Measurements from ENCODE around the gene POLR3A.
A peak's percentile ranks its signal among the peaks of the same experiment; 100 is the strongest.

POLR3A gene

DNA sequence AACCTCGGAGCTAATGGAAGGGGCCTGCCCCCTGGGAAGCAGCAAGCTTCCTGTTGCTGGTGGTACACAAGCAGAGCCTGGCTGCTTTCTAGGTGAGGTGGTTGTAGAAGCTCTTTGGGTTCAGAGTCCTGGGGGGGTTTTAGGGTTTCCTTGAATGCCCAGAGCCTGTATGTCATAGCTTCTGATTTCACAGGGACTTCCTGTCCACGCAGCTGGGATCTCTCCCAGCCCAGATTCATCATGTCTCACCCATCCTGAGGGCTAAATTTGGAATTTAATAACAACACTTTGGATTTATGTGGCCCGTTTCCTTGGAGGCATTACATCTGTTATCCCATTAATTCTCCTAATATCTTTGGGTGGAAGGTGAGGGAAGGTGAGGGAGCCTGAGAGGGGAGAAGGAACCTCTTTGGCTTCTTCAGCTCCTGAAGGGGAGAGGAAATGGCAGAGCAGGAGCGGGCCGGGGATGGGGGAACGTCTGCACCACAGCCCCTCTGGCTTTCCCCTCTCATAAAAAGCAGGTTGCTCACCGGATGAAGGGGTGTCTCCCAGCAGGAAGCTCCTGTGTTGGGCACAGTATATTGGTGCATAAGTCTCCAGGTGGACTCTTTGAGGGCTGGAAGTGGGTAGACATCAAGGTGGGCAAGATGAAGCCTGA lies 24.0 kb upstream of the POLR3A start:
- 0 out of 22 replicates have a peak overlapping the region, but pooled peaks of 1 of the 11 experiments have one; percentile 16 for H3K9ac ChIP-seq
- TF ChIP-seq Cebpa-rat (IDR thresholded peaks at IDR 0.05): no peak

GRCh38 chr10:78049851-78050250 lies 20.5 kb upstream of the POLR3A start:
- Histone ChIP-seq H4K20me1 (peaks cover 0 to 46% (median 24%) of the 10 kb centered on the region in 11 experiments; a peak in 20 of 22 replicates), H3K27ac (no peak overlapping the region), H3K4me1 (peaks cover 37 to 60% (median 50%) of the 10 kb centered on the region in 10 experiments), H3K9ac (no peak overlapping the region), H3K27me3 (no peaks in the 10 kb centered on the region), H3K4me2 (peak overlapping the region in 3 of 11 experiments; percentile 44 to 68 (median 65); a peak in 6 of 22 replicates), H3K9me3 (replicated peaks in 1 of 11) (no peaks in the 10 kb centered on the region), H3K36me3 (peaks cover 0 to 8% (median 0%) of the 10 kb centered on the region in 11 experiments; a peak in 4 of 22 replicates), H3K4me3 (no peak overlapping the region)
- no peak for TF ChIP-seq Cebpa-rat (IDR thresholded peaks at IDR 0.05)

More for the DNA sequence above, 24.0 kb upstream of the POLR3A start:
- peaks cover 0 to 15% (median 0%) of the 10 kb centered on the region in 11 experiments; a peak in 7 of 22 replicates for H4K20me1 ChIP-seq
- peak overlapping the region; percentile 25 to 75 (median 61) for H3K4me2 ChIP-seq
- H3K4me3 ChIP-seq: no peak overlapping the region
- H3K36me3 ChIP-seq: peaks cover 0 to 10% (median 0%) of the 10 kb centered on the region in 11 experiments; a peak in 4 of 22 replicates
- no peaks in the 10 kb centered on the region for H3K27me3 ChIP-seq
- no peaks in the 10 kb centered on the region for H3K9me3 ChIP-seq (replicated peaks in 1 of 11)
- H3K27ac ChIP-seq: peak overlapping the region in 1 of 11 experiments; percentile 19; a peak in 2 of 22 replicates
- H3K4me1 ChIP-seq: peaks cover 15 to 27% (median 22%) of the 10 kb centered on the region in 10 experiments

GRCh38 chr10:78047314-78047891 lies 18.1 kb upstream of the POLR3A start:
- Histone ChIP-seq H3K36me3 (peaks cover 5 to 20% (median 8%) of the 10 kb centered on the region in 11 experiments; a peak in 21 of 22 replicates), H3K9ac (0 out of 22 replicates have a peak overlapping the region, but pooled peaks of 3 of the 11 experiments have one; percentile 4 to 27 (median 11)), H3K27ac (0 out of 22 replicates have a peak overlapping the region, but pooled peaks of 1 of the 11 experiments have one; percentile 9), H3K4me2 (peak overlapping the region; percentile 25 to 70 (median 51); a peak in 19 of 22 replicates), H3K4me1 (peaks cover 40 to 63% (median 45%) of the 10 kb centered on the region in 10 experiments), H3K9me3 (replicated peaks in 1 of 11) (no peaks in the 10 kb centered on the region), H3K27me3 (no peaks in the 10 kb centered on the region), H4K20me1 (peaks cover 24 to 71% (median 48%) of the 10 kb centered on the region in 11 experiments; a peak in 21 of 22 replicates), H3K4me3 (no peak overlapping the region)
- TF ChIP-seq Cebpa-rat (IDR thresholded peaks at IDR 0.05): no peak

DNA sequence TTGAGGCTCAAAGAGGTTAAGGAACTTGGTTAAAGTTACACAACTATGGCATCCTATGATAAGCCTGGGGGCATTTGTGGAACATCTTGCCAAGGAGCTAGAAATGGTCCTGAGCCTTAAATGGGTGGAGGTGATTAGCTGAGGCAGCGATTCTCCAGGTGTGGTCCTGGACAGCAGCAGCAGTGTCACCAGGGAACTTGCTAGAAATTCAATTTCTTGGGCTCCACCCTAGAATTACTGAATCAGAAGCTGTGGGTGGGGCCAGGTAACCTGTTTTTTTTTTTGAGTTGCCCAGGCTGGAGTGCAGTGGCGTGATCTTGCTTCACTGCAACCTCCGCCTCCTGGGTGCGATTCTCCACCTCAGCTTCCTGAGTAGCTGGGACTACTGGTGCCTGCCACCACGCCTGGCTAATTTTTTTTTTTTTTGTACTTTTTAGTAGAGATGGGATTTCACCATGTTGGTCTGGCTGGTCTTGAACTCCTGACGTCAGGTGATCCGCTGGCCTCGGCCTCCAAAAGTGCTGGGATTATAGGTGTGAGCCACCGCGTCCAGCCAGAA lies 17.5 kb upstream of the POLR3A start:
- TF ChIP-seq Cebpa-rat (IDR thresholded peaks at IDR 0.05): no peak; a peak in 1 of 22 replicates

GRCh38 chr10:78045856-78046255 lies 16.5 kb upstream of the POLR3A start:
- Histone ChIP-seq H3K4me2 (peak overlapping the region in 5 of 11 experiments; percentile 18 to 62 (median 45); a peak in 7 of 22 replicates), H3K27me3 (no peaks in the 10 kb centered on the region), H3K36me3 (peaks cover 20 to 36% (median 23%) of the 10 kb centered on the region in 11 experiments), H3K27ac (peak overlapping the region in 1 of 11 experiments; percentile 2; a peak in 1 of 22 replicates), H3K9me3 (replicated peaks in 1 of 11) (no peaks in the 10 kb centered on the region), H4K20me1 (peaks cover 39 to 86% (median 64%) of the 10 kb centered on the region in 11 experiments; a peak in 21 of 22 replicates), H3K4me1 (peaks cover 39 to 75% (median 56%) of the 10 kb centered on the region in 10 experiments), H3K4me3 (no peak overlapping the region), H3K9ac (no peak overlapping the region)
- no peak for TF ChIP-seq Cebpa-rat (IDR thresholded peaks at IDR 0.05)

More for the DNA sequence above, 17.5 kb upstream of the POLR3A start:
- Histone ChIP-seq H3K9me3 (replicated peaks in 1 of 11) (no peaks in the 10 kb centered on the region), H3K27me3 (no peaks in the 10 kb centered on the region), H3K4me2 (peak overlapping the region in 9 of 11 experiments; percentile 14 to 70 (median 48); a peak in 16 of 22 replicates), H3K36me3 (peaks cover 11 to 26% (median 14%) of the 10 kb centered on the region in 11 experiments), H3K27ac (no peak overlapping the region), H4K20me1 (peaks cover 30 to 77% (median 55%) of the 10 kb centered on the region in 11 experiments; a peak in 21 of 22 replicates), H3K9ac (no peak overlapping the region), H3K4me3 (no peak overlapping the region), H3K4me1 (peaks cover 39 to 68% (median 48%) of the 10 kb centered on the region in 10 experiments)

GRCh38 chr10:78045237-78045636 lies 15.9 kb upstream of the POLR3A start:
- Histone ChIP-seq H4K20me1 (peaks cover 45 to 92% (median 70%) of the 10 kb centered on the region in 11 experiments; a peak in 21 of 22 replicates), H3K9ac (no peak overlapping the region), H3K36me3 (peaks cover 26 to 42% (median 29%) of the 10 kb centered on the region in 11 experiments), H3K9me3 (replicated peaks in 1 of 11) (no peaks in the 10 kb centered on the region), H3K4me2 (peak overlapping the region; percentile 8 to 66 (median 43); a peak in 20 of 22 replicates), H3K4me3 (no peak overlapping the region), H3K27me3 (no peaks in the 10 kb centered on the region), H3K27ac (peak overlapping the region in 1 of 11 experiments; percentile 10; a peak in 2 of 22 replicates), H3K4me1 (peaks cover 33 to 77% (median 58%) of the 10 kb centered on the region in 10 experiments)
- TF ChIP-seq Cebpa-rat (IDR thresholded peaks at IDR 0.05): no peak

GRCh38 chr10:78044699-78045098 lies 15.4 kb upstream of the POLR3A start:
- peak overlapping the region in 10 of 11 experiments; percentile 16 to 66 (median 44); a peak in 18 of 22 replicates for H3K4me2 ChIP-seq
- H4K20me1 ChIP-seq: peaks cover 51 to 98% (median 75%) of the 10 kb centered on the region in 11 experiments; a peak in 21 of 22 replicates

DNA sequence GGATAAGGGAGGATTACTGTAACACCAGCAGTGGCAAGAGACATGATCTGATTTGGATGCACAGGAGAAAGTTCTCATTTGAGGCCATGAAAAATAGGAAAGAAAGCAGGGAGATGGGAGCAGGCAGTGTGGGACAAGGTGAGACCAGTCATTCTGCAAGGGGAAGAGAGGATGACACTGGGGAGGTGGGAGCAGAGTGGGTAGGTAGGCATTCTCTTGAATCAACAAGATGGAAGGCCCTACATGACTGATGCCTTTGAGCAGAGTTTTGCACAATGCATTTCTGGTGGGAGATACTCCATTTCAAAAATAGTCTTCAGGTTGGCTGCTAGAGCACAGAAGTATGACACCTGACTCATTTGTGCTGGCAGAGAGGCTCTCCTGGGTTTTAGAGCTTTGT lies 14.9 kb upstream of the POLR3A start:
- peaks cover 27 to 77% (median 59%) of the 10 kb centered on the region in 10 experiments for H3K4me1 ChIP-seq
- H3K9ac ChIP-seq: no peak overlapping the region
- no peaks in the 10 kb centered on the region for H3K9me3 ChIP-seq (replicated peaks in 1 of 11)
- H3K36me3 ChIP-seq: peaks cover 37 to 47% (median 40%) of the 10 kb centered on the region in 11 experiments
- H4K20me1 ChIP-seq: peaks cover 56 to 98% (median 81%) of the 10 kb centered on the region in 11 experiments; a peak in 21 of 22 replicates
- H3K27ac ChIP-seq: no peak overlapping the region
- peak overlapping the region in 3 of 11 experiments; percentile 43 to 62 (median 45); a peak in 5 of 22 replicates for H3K4me2 ChIP-seq
- no peaks in the 10 kb centered on the region for H3K27me3 ChIP-seq
- no peak overlapping the region for H3K4me3 ChIP-seq
- TF ChIP-seq Cebpa-rat (IDR thresholded peaks at IDR 0.05): no peak

More at GRCh38 chr10:78044699-78045098, 15.4 kb upstream of the POLR3A start:
- peaks cover 27 to 75% (median 57%) of the 10 kb centered on the region in 10 experiments for H3K4me1 ChIP-seq
- no peaks in the 10 kb centered on the region for H3K9me3 ChIP-seq (replicated peaks in 1 of 11)
- H3K9ac ChIP-seq: no peak overlapping the region
- no peaks in the 10 kb centered on the region for H3K27me3 ChIP-seq
- no peak overlapping the region for H3K4me3 ChIP-seq
- peaks cover 32 to 47% (median 35%) of the 10 kb centered on the region in 11 experiments for H3K36me3 ChIP-seq
- TF ChIP-seq Cebpa-rat (IDR thresholded peaks at IDR 0.05): no peak
- H3K27ac ChIP-seq: 0 out of 22 replicates have a peak overlapping the region, but pooled peaks of 1 of the 11 experiments have one; percentile 10

All from BLaER1 treated with 17β-estradiol and CSF1 and Interleukin-3, amounts not matched to agents 10 nM and 100 nM (cell line).